Measurements from ENCODE around the gene CHN2.

Gene CHN2

GRCh38 chr7:29350351-29350750 lies 155.8 kb downstream of the CHN2 start:
- 80% methylated on average over 1 of the region's 3 CpGs; no CpG with 5 or more reads in 1 of the 2 experiments for WGBS, 2 experiments (ENCODE audit: insufficient coverage in 2 of 2)

GRCh38 chr7:29352041-29352440 lies 157.5 kb downstream of the CHN2 start:
- WGBS, 2 experiments (ENCODE audit: insufficient coverage in 2 of 2), result 100% methylated on average over 2 of the region's 4 CpGs
- no peaks in the 10 kb centered on the region for H3K4me1 ChIP-seq (ENCODE audit: control insufficient read depth, insufficient read depth, low read length, poor library complexity, severe bottlenecking)
- no peaks in the 10 kb centered on the region for H3K36me3 ChIP-seq (ENCODE audit: control insufficient read depth, insufficient read depth, low read length)
- no peak overlapping the region for H3K4me3 ChIP-seq (ENCODE audit: extremely low read depth, insufficient read depth, low read length, poor library complexity, severe bottlenecking)
- no peak overlapping the region for H3K27ac ChIP-seq (ENCODE audit: low read depth, low read length, severe bottlenecking)
- H3K9me3 ChIP-seq (ENCODE audit: control insufficient read depth, low read length), result no peaks in the 10 kb centered on the region

More at GRCh38 chr7:29350351-29350750, 155.8 kb downstream of the CHN2 start:
- Histone ChIP-seq H3K36me3 (ENCODE audit: control insufficient read depth, insufficient read depth, low read length) (no peaks in the 10 kb centered on the region), H3K4me3 (ENCODE audit: extremely low read depth, insufficient read depth, low read length, poor library complexity, severe bottlenecking) (no peak overlapping the region), H3K9me3 (ENCODE audit: control insufficient read depth, low read length) (no peaks in the 10 kb centered on the region), H3K4me1 (ENCODE audit: control insufficient read depth, insufficient read depth, low read length, poor library complexity, severe bottlenecking) (no peaks in the 10 kb centered on the region), H3K27ac (ENCODE audit: low read depth, low read length, severe bottlenecking) (no peak overlapping the region)

- Histone ChIP-seq H3K4me1 (ENCODE audit: control insufficient read depth, insufficient read depth, low read length, poor library complexity, severe bottlenecking) (no peaks in the 10 kb centered on the region), H3K9me3 (ENCODE audit: control insufficient read depth, low read length) (no peaks in the 10 kb centered on the region), H3K36me3 (ENCODE audit: control insufficient read depth, insufficient read depth, low read length) (no peaks in the 10 kb centered on the region), H3K27ac (ENCODE audit: low read depth, low read length, severe bottlenecking) (no peak overlapping the region), H3K4me3 (ENCODE audit: extremely low read depth, insufficient read depth, low read length, poor library complexity, severe bottlenecking) (no peak overlapping the region)
- 94 to 97% methylated on average over 4 to 5 of the region's 5 CpGs for WGBS, 2 experiments (ENCODE audit: insufficient coverage in 2 of 2)
Measured at GRCh38 chr7:29353810-29354209, 159.2 kb downstream of the CHN2 start.

- H3K9me3 ChIP-seq (ENCODE audit: control insufficient read depth, low read length), result no peaks in the 10 kb centered on the region
- no peak overlapping the region for H3K27ac ChIP-seq (ENCODE audit: low read depth, low read length, severe bottlenecking)
Measured at GRCh38 chr7:29354340-29354739, 159.8 kb downstream of the CHN2 start.

GRCh38 chr7:29355388-29355787 lies 160.8 kb downstream of the CHN2 start:
- H3K9me3 ChIP-seq (ENCODE audit: control insufficient read depth, low read length), result no peaks in the 10 kb centered on the region
- H3K36me3 ChIP-seq (ENCODE audit: control insufficient read depth, insufficient read depth, low read length), result no peaks in the 10 kb centered on the region
- no peak overlapping the region for H3K4me3 ChIP-seq (ENCODE audit: extremely low read depth, insufficient read depth, low read length, poor library complexity, severe bottlenecking)
- WGBS, 2 experiments (ENCODE audit: insufficient coverage in 2 of 2), result 83 to 92% methylated on average over 2 to 3 of the region's 7 CpGs
- H3K4me1 ChIP-seq (ENCODE audit: control insufficient read depth, insufficient read depth, low read length, poor library complexity, severe bottlenecking), result no peaks in the 10 kb centered on the region
- H3K27ac ChIP-seq (ENCODE audit: low read depth, low read length, severe bottlenecking), result no peak overlapping the region

More at GRCh38 chr7:29354340-29354739, 159.8 kb downstream of the CHN2 start:
- Histone ChIP-seq H3K4me1 (ENCODE audit: control insufficient read depth, insufficient read depth, low read length, poor library complexity, severe bottlenecking) (no peaks in the 10 kb centered on the region), H3K4me3 (ENCODE audit: extremely low read depth, insufficient read depth, low read length, poor library complexity, severe bottlenecking) (no peak overlapping the region), H3K36me3 (ENCODE audit: control insufficient read depth, insufficient read depth, low read length) (no peaks in the 10 kb centered on the region)
- WGBS, 2 experiments (ENCODE audit: insufficient coverage in 2 of 2), result 83% methylated on average over 1 of the region's 4 CpGs; no CpG with 5 or more reads in 1 of the 2 experiments

GRCh38 chr7:29356631-29357030 lies 162.1 kb downstream of the CHN2 start:
- 92 to 97% methylated on average over 8 to 9 of the region's 9 CpGs for WGBS, 2 experiments (ENCODE audit: insufficient coverage in 2 of 2)
- Histone ChIP-seq H3K36me3 (ENCODE audit: control insufficient read depth, insufficient read depth, low read length) (no peaks in the 10 kb centered on the region), H3K4me3 (ENCODE audit: extremely low read depth, insufficient read depth, low read length, poor library complexity, severe bottlenecking) (no peak overlapping the region), H3K27ac (ENCODE audit: low read depth, low read length, severe bottlenecking) (no peak overlapping the region), H3K4me1 (ENCODE audit: control insufficient read depth, insufficient read depth, low read length, poor library complexity, severe bottlenecking) (no peaks in the 10 kb centered on the region), H3K9me3 (ENCODE audit: control insufficient read depth, low read length) (no peaks in the 10 kb centered on the region)

- Histone ChIP-seq H3K9me3 (ENCODE audit: control insufficient read depth, low read length) (no peaks in the 10 kb centered on the region), H3K4me3 (ENCODE audit: extremely low read depth, insufficient read depth, low read length, poor library complexity, severe bottlenecking) (no peak overlapping the region), H3K27ac (ENCODE audit: low read depth, low read length, severe bottlenecking) (no peak overlapping the region), H3K36me3 (ENCODE audit: control insufficient read depth, insufficient read depth, low read length) (no peaks in the 10 kb centered on the region), H3K4me1 (ENCODE audit: control insufficient read depth, insufficient read depth, low read length, poor library complexity, severe bottlenecking) (no peaks in the 10 kb centered on the region)
- 87 to 88% methylated on average over 3 to 4 of the region's 4 CpGs for WGBS, 2 experiments (ENCODE audit: insufficient coverage in 2 of 2)
Measured at GRCh38 chr7:29359482-29360093, 165.0 kb downstream of the CHN2 start.

- WGBS, 2 experiments (ENCODE audit: insufficient coverage in 2 of 2), result 86 to 97% methylated on average over 6 to 8 of the region's 13 CpGs
- H3K4me1 ChIP-seq (ENCODE audit: control insufficient read depth, insufficient read depth, low read length, poor library complexity, severe bottlenecking), result no peaks in the 10 kb centered on the region
- H3K27ac ChIP-seq (ENCODE audit: low read depth, low read length, severe bottlenecking), result no peak overlapping the region
- no peak overlapping the region for H3K4me3 ChIP-seq (ENCODE audit: extremely low read depth, insufficient read depth, low read length, poor library complexity, severe bottlenecking)
- no peaks in the 10 kb centered on the region for H3K36me3 ChIP-seq (ENCODE audit: control insufficient read depth, insufficient read depth, low read length)
- no peaks in the 10 kb centered on the region for H3K9me3 ChIP-seq (ENCODE audit: control insufficient read depth, low read length)
Measured at GRCh38 chr7:29360633-29361625, 166.4 kb downstream of the CHN2 start.

GRCh38 chr7:29362380-29362779 lies 167.8 kb downstream of the CHN2 start:
- no peaks in the 10 kb centered on the region for H3K4me1 ChIP-seq (ENCODE audit: control insufficient read depth, insufficient read depth, low read length, poor library complexity, severe bottlenecking)
- H3K4me3 ChIP-seq (ENCODE audit: extremely low read depth, insufficient read depth, low read length, poor library complexity, severe bottlenecking), result no peak overlapping the region
- H3K9me3 ChIP-seq (ENCODE audit: control insufficient read depth, low read length), result no peaks in the 10 kb centered on the region
- 86 to 88% methylated on average over 2 of the region's 2 CpGs for WGBS, 2 experiments (ENCODE audit: insufficient coverage in 2 of 2)
- no peak overlapping the region for H3K27ac ChIP-seq (ENCODE audit: low read depth, low read length, severe bottlenecking)
- no peaks in the 10 kb centered on the region for H3K36me3 ChIP-seq (ENCODE audit: control insufficient read depth, insufficient read depth, low read length)

- no peaks in the 10 kb centered on the region for H3K4me1 ChIP-seq (ENCODE audit: control insufficient read depth, insufficient read depth, low read length, poor library complexity, severe bottlenecking)
- 94 to 100% methylated on average over 1 to 3 of the region's 3 CpGs for WGBS, 2 experiments (ENCODE audit: insufficient coverage in 2 of 2)
- H3K27ac ChIP-seq (ENCODE audit: low read depth, low read length, severe bottlenecking), result no peak overlapping the region
- no peak overlapping the region for H3K4me3 ChIP-seq (ENCODE audit: extremely low read depth, insufficient read depth, low read length, poor library complexity, severe bottlenecking)
- no peaks in the 10 kb centered on the region for H3K36me3 ChIP-seq (ENCODE audit: control insufficient read depth, insufficient read depth, low read length)
- H3K9me3 ChIP-seq (ENCODE audit: control insufficient read depth, low read length), result no peaks in the 10 kb centered on the region
Measured at GRCh38 chr7:29363636-29364425, 169.3 kb downstream of the CHN2 start.
